Osteocyte (in vitro differentiated cells): Measurements from ENCODE around the gene MYO7B. TPM values are rescaled to one million over a fixed set of nuclear protein-coding genes. Genes with fewer than 3 reads are reported as not detected.

ENCODE experiments used
- DNase-seq: peaks from one replicate; pipeline ENCODE4 v3.0.0; 2021; ENCODE audit warnings: mixed read lengths; ENCODE audit not compliant: unreplicated experiment; ENCODE audit errors: extremely low spot score
- H3K27ac Mint-ChIP-seq: one replicate; pipeline ENCODE4 v1.8.0; 2021; ENCODE audit warnings: mild to moderate bottlenecking, mixed read lengths; ENCODE audit not compliant: unreplicated experiment
- H3K27me3 Mint-ChIP-seq: one replicate; pipeline ENCODE4 v1.8.0; 2021; ENCODE audit warnings: mixed read lengths; ENCODE audit not compliant: unreplicated experiment
- H3K36me3 Mint-ChIP-seq: one replicate; pipeline ENCODE4 v1.8.0; 2021; ENCODE audit warnings: mixed read lengths; ENCODE audit not compliant: unreplicated experiment
- H3K4me1 Mint-ChIP-seq: one replicate; pipeline ENCODE4 v1.8.0; 2021; ENCODE audit warnings: mixed read lengths; ENCODE audit not compliant: unreplicated experiment
- H3K4me3 Mint-ChIP-seq: one replicate; pipeline ENCODE4 v1.8.0; 2021; ENCODE audit warnings: mild to moderate bottlenecking, moderate library complexity, mixed read lengths; ENCODE audit not compliant: unreplicated experiment
- H3K9me3 Mint-ChIP-seq: one replicate; pipeline ENCODE4 v1.8.0; 2021; ENCODE audit warnings: mixed read lengths; ENCODE audit not compliant: unreplicated experiment
- CTCF ChIP-seq: fragments of 200-600 bp; sonication (generic); IDR thresholded peaks from 2 replicates; pipeline ENCODE4 v1.5.0; 2021; ENCODE audit warnings: antibody characterized with exemption, mild to moderate bottlenecking, moderate library complexity
- total RNA-seq: library from RNA; stranded (reverse); gene quantifications from 2 replicates; pipeline ENCODE4 v1.2.1, GENCODE V29; 2021

The MYO7B gene
- total RNA-seq, 1 donor from 2014 or later: not detected

- H3K4me1 Mint-ChIP-seq: peaks cover 2% of the 10 kb centered on the region
- H3K27ac Mint-ChIP-seq: no peak overlapping the region
- H3K4me3 Mint-ChIP-seq: no peak overlapping the region
- H3K36me3 Mint-ChIP-seq: no peaks in the 10 kb centered on the region
- H3K9me3 Mint-ChIP-seq: no peaks in the 10 kb centered on the region
- no peak for DNase-seq
- TF ChIP-seq CTCF: no peak
- no peaks in the 10 kb centered on the region for H3K27me3 Mint-ChIP-seq
These were observed 91.6 kb downstream of the MYO7B start for GRCh38 chr2:127626917-127627739.

GRCh38 chr2:127627740-127628571, 92.5 kb downstream of the MYO7B start:
- no peak overlapping the region for H3K27ac Mint-ChIP-seq

GRCh38 chr2:127628767-127629614, 93.5 kb downstream of the MYO7B start:
- no peak for DNase-seq
- peaks cover 5% of the 10 kb centered on the region for H3K4me1 Mint-ChIP-seq
- no peak overlapping the region for H3K4me3 Mint-ChIP-seq
- H3K9me3 Mint-ChIP-seq: no peaks in the 10 kb centered on the region
- H3K27me3 Mint-ChIP-seq: no peaks in the 10 kb centered on the region
- H3K36me3 Mint-ChIP-seq: no peaks in the 10 kb centered on the region
- H3K27ac Mint-ChIP-seq: no peak overlapping the region
- TF ChIP-seq CTCF: no peak

More at GRCh38 chr2:127627740-127628571, 92.5 kb downstream of the MYO7B start:
- Mint-ChIP-seq H3K4me1 (peaks cover 2% of the 10 kb centered on the region), H3K4me3 (no peak overlapping the region), H3K36me3 (no peaks in the 10 kb centered on the region), H3K27me3 (no peaks in the 10 kb centered on the region), H3K9me3 (no peaks in the 10 kb centered on the region)
- no peak for TF ChIP-seq CTCF
- no peak for DNase-seq

- peaks cover 6% of the 10 kb centered on the region for H3K4me1 Mint-ChIP-seq
- no peak overlapping the region for H3K4me3 Mint-ChIP-seq
- no peak overlapping the region for H3K27ac Mint-ChIP-seq
- H3K9me3 Mint-ChIP-seq: no peaks in the 10 kb centered on the region
- no peaks in the 10 kb centered on the region for H3K36me3 Mint-ChIP-seq
- no peak for DNase-seq
- H3K27me3 Mint-ChIP-seq: no peaks in the 10 kb centered on the region
- no peak for TF ChIP-seq CTCF
These were observed 94.2 kb downstream of the MYO7B start for GRCh38 chr2:127629637-127630036.
